Lower lobe of right lung (tissue), 2 donors: Measurements from ENCODE around the gene PPP6R2. TPM values are rescaled to one million over a fixed set of nuclear protein-coding genes. Genes with fewer than 3 reads are reported as not detected.

ENCODE experiments used
- ATAC-seq, 2 donors: fragments of 200-7000 bp; cut with Tn5 transposase; one replicate each; pipeline ENCODE4 v1.9.1; 2020 to 2022; ENCODE audit warnings: mild to moderate bottlenecking in 2 of 2, moderate library complexity in 2 of 2
- DNase-seq: peaks from one replicate; pipeline ENCODE4 v3.0.0-alpha.2; 2020
- H3K27ac ChIP-seq: fragments of 200-600 bp; one replicate; pipeline ENCODE4 v1.8.0; 2022
- H3K27me3 ChIP-seq: fragments of 200-600 bp; one replicate; pipeline ENCODE4 v1.8.0; 2022; ENCODE audit warnings: low read depth
- H3K36me3 ChIP-seq: fragments of 200-600 bp; one replicate; pipeline ENCODE4 v1.8.0; 2022; ENCODE audit warnings: mild to moderate bottlenecking
- H3K4me1 ChIP-seq: fragments of 200-600 bp; one replicate; pipeline ENCODE4 v1.8.0; 2022
- H3K4me3 ChIP-seq: fragments of 200-600 bp; one replicate; pipeline ENCODE4 v1.8.0; 2022; ENCODE audit warnings: mild to moderate bottlenecking
- H3K9me3 ChIP-seq: fragments of 200-600 bp; one replicate; pipeline ENCODE4 v1.8.0; 2022
- CTCF ChIP-seq: fragments of 200-600 bp; IDR thresholded peaks from one replicate; pipeline ENCODE4 v1.8.0; 2022; ENCODE audit warnings: antibody characterized with exemption, mild to moderate bottlenecking
- intact Hi-C: fragments of 100-400 bp; cut with DNase I; formaldehyde crosslinking; loops from one replicate; pipeline ENCODE4 v1.11.0; 2022
- total RNA-seq: library from RNA; stranded (reverse); fragmentation: NEBNext Ultra II Directional; extraction: Animal tissue kit (Norgen Biotek cat#: 25700); gene quantifications from one replicate; pipeline ENCODE4 v1.2.1, GENCODE V29; 2021
- donor health status: DM: no; HTN: yes; CAD: no; lungs with severe emphysema.

Gene PPP6R2
- total RNA-seq, 1 donor from 2014 or later = 52.5 TPM

GRCh38 chr22:50417411-50418210 lies 74.5 kb downstream of the PPP6R2 start:
- no peaks in the 10 kb centered on the region for H3K27me3 ChIP-seq
- intact Hi-C loops = no loop called here
- TF ChIP-seq CTCF = no peak

GRCh38 chr22:50418624-50419023 lies 75.5 kb downstream of the PPP6R2 start:
- H3K36me3 ChIP-seq = peaks cover 100% of the 10 kb centered on the region
- intact Hi-C loops = no loop called here

More at GRCh38 chr22:50417411-50418210, 74.5 kb downstream of the PPP6R2 start:
- Histone ChIP-seq H3K9me3 (no peaks in the 10 kb centered on the region), H3K27ac (no peak overlapping the region), H3K4me1 (no peaks in the 10 kb centered on the region), H3K36me3 (peaks cover 93% of the 10 kb centered on the region), H3K4me3 (no peak overlapping the region)
- ATAC-seq (peak in 1 of 2 donors; percentile 4), DNase-seq (no peak)

GRCh38 chr22:50419116-50419515 lies 76.0 kb downstream of the PPP6R2 start:
- Histone ChIP-seq H3K27me3 (no peaks in the 10 kb centered on the region), H3K4me1 (no peaks in the 10 kb centered on the region), H3K9me3 (no peaks in the 10 kb centered on the region), H3K36me3 (peaks cover 100% of the 10 kb centered on the region), H3K4me3 (no peak overlapping the region), H3K27ac (no peak overlapping the region)
- no peak for DNase-seq
- ATAC-seq = no peak
- intact Hi-C loops = no loop called here
- no peak for TF ChIP-seq CTCF

More at GRCh38 chr22:50418624-50419023, 75.5 kb downstream of the PPP6R2 start:
- ATAC-seq (no peak), DNase-seq (no peak)
- Histone ChIP-seq H3K27me3 (no peaks in the 10 kb centered on the region), H3K27ac (no peak overlapping the region), H3K9me3 (no peaks in the 10 kb centered on the region), H3K4me1 (no peaks in the 10 kb centered on the region), H3K4me3 (no peak overlapping the region)
- no peak for TF ChIP-seq CTCF

- H3K36me3 ChIP-seq = peaks cover 100% of the 10 kb centered on the region
- TF ChIP-seq CTCF = no peak
- ATAC-seq = no peak
- no peaks in the 10 kb centered on the region for H3K27me3 ChIP-seq
- H3K4me3 ChIP-seq = no peak overlapping the region
- no peaks in the 10 kb centered on the region for H3K4me1 ChIP-seq
- no peak overlapping the region for H3K27ac ChIP-seq
- intact Hi-C loops = no loop called here
- DNase-seq = no peak
- no peaks in the 10 kb centered on the region for H3K9me3 ChIP-seq
Measured at GRCh38 chr22:50420015-50420414, 76.9 kb downstream of the PPP6R2 start.

GRCh38 chr22:50420581-50420980 lies 77.5 kb downstream of the PPP6R2 start:
- no peak for TF ChIP-seq CTCF
- peaks cover 100% of the 10 kb centered on the region for H3K36me3 ChIP-seq
- DNase-seq = no peak
- H3K27ac ChIP-seq = no peak overlapping the region
- H3K27me3 ChIP-seq = no peaks in the 10 kb centered on the region
- H3K9me3 ChIP-seq = no peaks in the 10 kb centered on the region
- no peak for ATAC-seq
- no peak overlapping the region for H3K4me3 ChIP-seq
- intact Hi-C loops = no loop called here
- H3K4me1 ChIP-seq = no peaks in the 10 kb centered on the region
